ENCODE data around the gene TLR7. TPM values are rescaled to one million over a fixed set of nuclear protein-coding genes. Genes with fewer than 3 reads are reported as not detected.

Gene TLR7
- polyA plus RNA-seq, 1 donor (not counting 4 experiments of a cell fraction or from before 2014, with no cell fraction given): not detected

- H3K4me2 ChIP-seq (ENCODE audit: control insufficient read depth, extremely low read depth, insufficient read depth, low read depth, low read length): no peak overlapping the region
- H3K9me3 ChIP-seq (ENCODE audit: control insufficient read depth, low read depth, low read length): no peaks in the 10 kb centered on the region
- no peaks in the 10 kb centered on the region for H4K20me1 ChIP-seq (ENCODE audit: control insufficient read depth, extremely low read depth, insufficient read depth, low read length)
- no peak overlapping the region for H3K9ac ChIP-seq (ENCODE audit: control insufficient read depth, extremely low read depth, insufficient read depth, low read length)
- H3K79me2 ChIP-seq (ENCODE audit: control insufficient read depth, insufficient read depth, low read length): no peaks in the 10 kb centered on the region
- DNase-seq (ENCODE audit: low read depth, low spot score) (no peak), FAIRE-seq (no peak)
- H3K27ac ChIP-seq (ENCODE audit: control insufficient read depth, insufficient read depth, low read length): no peak overlapping the region
- H3K36me3 ChIP-seq (ENCODE audit: control insufficient read depth in 2 of 2, extremely low read depth in 1 of 2, insufficient read depth in 2 of 2, low read length in 2 of 2): no peaks in the 10 kb centered on the region
- dilution Hi-C loops (cut with MboI; ENCODE audit: extremely low pct_ligation_motif_present, low sequenced_read_pairs): no loop called here
- no peak overlapping the region for H2AFZ ChIP-seq (ENCODE audit: control insufficient read depth, low read length)
- no peaks in the 10 kb centered on the region for H3K27me3 ChIP-seq (ENCODE audit: control insufficient read depth, extremely low read depth, insufficient read depth, low read length)
- H3K4me3 ChIP-seq (ENCODE audit: control insufficient read depth in 2 of 3, extremely low read depth in 1 of 3, insufficient read depth in 2 of 3, low read depth in 1 of 3, low read length in 3 of 3): no peak overlapping the region
- TF ChIP-seq EZH2 (IDR thresholded peaks at IDR 0.05; ENCODE audit: low read length): no peak
- TF ChIP-seq CTCF (optimal IDR thresholded peaks at IDR 0.05 in 1 of 3, IDR thresholded peaks at IDR 0.05 in 1 of 3, conservative IDR thresholded peaks at IDR 0.05 in 1 of 3; ENCODE audit: extremely low read depth in 1 of 3, insufficient read depth in 2 of 3, low read length in 3 of 3): no peak
- H3K4me1 ChIP-seq (ENCODE audit: control insufficient read depth, extremely low read depth, insufficient read depth, low read length): no peaks in the 10 kb centered on the region
- no peaks in the 10 kb centered on the region for H3K9me1 ChIP-seq (ENCODE audit: control insufficient read depth, extremely low read depth, insufficient read depth, low read length)
Measured at GRCh38 chrX:12881914-12882313, 15.0 kb downstream of the TLR7 start.

GRCh38 chrX:12885508-12885907 is 18.6 kb downstream of the TLR7 start:
- H3K27ac ChIP-seq (ENCODE audit: control insufficient read depth, insufficient read depth, low read length): no peak overlapping the region
- H3K4me2 ChIP-seq (ENCODE audit: control insufficient read depth, extremely low read depth, insufficient read depth, low read depth, low read length): no peak overlapping the region
- H3K4me3 ChIP-seq (ENCODE audit: control insufficient read depth in 2 of 3, extremely low read depth in 1 of 3, insufficient read depth in 2 of 3, low read depth in 1 of 3, low read length in 3 of 3): no peak overlapping the region
- no peaks in the 10 kb centered on the region for H3K9me3 ChIP-seq (ENCODE audit: control insufficient read depth, low read depth, low read length)
- H3K27me3 ChIP-seq (ENCODE audit: control insufficient read depth, extremely low read depth, insufficient read depth, low read length): no peaks in the 10 kb centered on the region
- no peaks in the 10 kb centered on the region for H3K36me3 ChIP-seq (ENCODE audit: control insufficient read depth in 2 of 2, extremely low read depth in 1 of 2, insufficient read depth in 2 of 2, low read length in 2 of 2)
- no peaks in the 10 kb centered on the region for H3K9me1 ChIP-seq (ENCODE audit: control insufficient read depth, extremely low read depth, insufficient read depth, low read length)
- DNase-seq (ENCODE audit: low read depth, low spot score) (no peak), FAIRE-seq (no peak)
- H3K4me1 ChIP-seq (ENCODE audit: control insufficient read depth, extremely low read depth, insufficient read depth, low read length): no peaks in the 10 kb centered on the region
- dilution Hi-C loops (cut with MboI; ENCODE audit: extremely low pct_ligation_motif_present, low sequenced_read_pairs): no loop called here
- no peak overlapping the region for H2AFZ ChIP-seq (ENCODE audit: control insufficient read depth, low read length)
- H3K79me2 ChIP-seq (ENCODE audit: control insufficient read depth, insufficient read depth, low read length): no peaks in the 10 kb centered on the region
- no peak overlapping the region for H3K9ac ChIP-seq (ENCODE audit: control insufficient read depth, extremely low read depth, insufficient read depth, low read length)
- TF ChIP-seq CTCF (optimal IDR thresholded peaks at IDR 0.05 in 1 of 3, IDR thresholded peaks at IDR 0.05 in 1 of 3, conservative IDR thresholded peaks at IDR 0.05 in 1 of 3; ENCODE audit: extremely low read depth in 1 of 3, insufficient read depth in 2 of 3, low read length in 3 of 3) (no peak), EZH2 (IDR thresholded peaks at IDR 0.05; ENCODE audit: low read length) (no peak)
- no peaks in the 10 kb centered on the region for H4K20me1 ChIP-seq (ENCODE audit: control insufficient read depth, extremely low read depth, insufficient read depth, low read length)
